IMR-90 (cell line): ENCODE data around the gene KCP. TPM values are rescaled to one million over a fixed set of nuclear protein-coding genes. Genes with fewer than 3 reads are reported as not detected.

Experiments
- ATAC-seq: fragments of 200-7000 bp; cut with Tn5 transposase; 2 replicates; pipeline ENCODE4 v1.9.1; 2020; ENCODE audit warnings: low read depth, mild to moderate bottlenecking, moderate library complexity
- BruUV-seq: library from RNA; stranded (reverse); fragments of 400-500 nt; replicated peaks from 2 replicates; lab custom pipeline; 2021; lab: Mats Ljungman, UMichigan
- CTCF ChIA-PET: fragments of 300-600 bp; formaldehyde crosslinking; extraction: SDS; loops from one replicate; lab custom pipeline; 2021; ENCODE audit warnings: antibody characterized with exemption; lab: Yijun Ruan, JAX
- POLR2A ChIA-PET: fragments of 300-600 bp; sonication (Branson Sonifier 250); formaldehyde crosslinking; loops from one replicate; lab custom pipeline; 2022; ENCODE audit warnings: antibody characterized with exemption; ENCODE audit not compliant: unreplicated experiment; lab: Charles Lee
- DNase-seq: peaks from one replicate; pipeline ENCODE4 v3.0.0; 2013
- H2AFZ ChIP-seq: replicated peaks from 2 replicates; pipeline ENCODE3; 2013; ENCODE audit warnings: low read length, mild to moderate bottlenecking; ENCODE audit not compliant: poor library complexity
- H2AK5ac ChIP-seq: 2 replicates; pipeline ENCODE4 v1.6.1; 2013; ENCODE audit warnings: low read depth, low read length, inconsistent platforms
- H2AK9ac ChIP-seq: replicated peaks from 2 replicates; pipeline ENCODE3; 2013; ENCODE audit warnings: mild to moderate bottlenecking, low read depth, low read length, moderate library complexity; ENCODE audit not compliant: poor library complexity
- H2BK120ac ChIP-seq: 2 replicates; pipeline ENCODE4 v1.6.1; 2013; ENCODE audit warnings: low read depth, low read length, inconsistent platforms
- H2BK15ac ChIP-seq: 3 replicates; pipeline ENCODE4 v1.6.1; 2013; ENCODE audit warnings: low read depth, low read length, inconsistent platforms
- H2BK20ac ChIP-seq: 2 replicates; pipeline ENCODE4 v1.6.1; 2013; ENCODE audit warnings: low read depth, mild to moderate bottlenecking, inconsistent platforms, low read length, moderate library complexity
- H2BK5ac ChIP-seq: 2 replicates; pipeline ENCODE4 v1.6.1; 2013; ENCODE audit warnings: mild to moderate bottlenecking, low read depth, low read length, inconsistent platforms; ENCODE audit not compliant: poor library complexity, severe bottlenecking
- H3K14ac ChIP-seq: replicated peaks from 2 replicates; pipeline ENCODE4 v1.6.1; 2013; ENCODE audit warnings: low read depth, low read length, inconsistent platforms
- H3K18ac ChIP-seq: 2 replicates; pipeline ENCODE4 v1.6.1; 2013; ENCODE audit warnings: low read depth, low read length, control low read depth
- H3K23ac ChIP-seq: 2 replicates; pipeline ENCODE4 v1.6.1; 2013; ENCODE audit warnings: low read depth, low read length, inconsistent platforms
- H3K27ac ChIP-seq: 2 replicates; pipeline ENCODE4 v1.5.1; 2013; ENCODE audit warnings: mild to moderate bottlenecking, control low read depth, low read length; ENCODE audit not compliant: insufficient read depth
- H3K27me3 ChIP-seq: 2 replicates; pipeline ENCODE4 v1.6.1; 2013; ENCODE audit warnings: low read length; ENCODE audit not compliant: control insufficient read depth, insufficient read depth
- H3K36me3 ChIP-seq: 2 replicates; pipeline ENCODE4 v1.6.1; 2013; ENCODE audit warnings: low read length, mixed read lengths; ENCODE audit not compliant: control insufficient read depth, insufficient read depth
- H3K4ac ChIP-seq: 2 replicates; pipeline ENCODE4 v1.6.1; 2013; ENCODE audit warnings: low read depth, low read length, inconsistent platforms
- H3K4me1 ChIP-seq: 2 replicates; pipeline ENCODE4 v1.6.1; 2013; ENCODE audit warnings: low read length, mixed read lengths; ENCODE audit not compliant: control insufficient read depth, insufficient read depth
- H3K4me2 ChIP-seq: 2 replicates; pipeline ENCODE4 v1.6.1; 2013; ENCODE audit warnings: low read depth, mild to moderate bottlenecking, control low read depth, low read length, moderate library complexity
- H3K4me3 ChIP-seq: 2 replicates; pipeline ENCODE4 v1.5.1; 2013; ENCODE audit warnings: low read depth, mild to moderate bottlenecking, control low read depth, low read length, moderate library complexity; ENCODE audit not compliant: insufficient read depth
- H3K56ac ChIP-seq: 2 replicates; pipeline ENCODE4 v1.6.1; 2013; ENCODE audit warnings: low read length, inconsistent platforms; ENCODE audit not compliant: insufficient read depth; ENCODE audit errors: extremely low read depth
- H3K79me1 ChIP-seq, 2 experiments: 2 replicates each; pipeline ENCODE4 v1.6.1; 2013; ENCODE audit warnings: low read length in 2 of 2, inconsistent platforms in 1 of 2, low read depth in 1 of 2
- H3K9ac ChIP-seq: 2 replicates; pipeline ENCODE4 v1.6.1; 2013; ENCODE audit warnings: low read depth, low read length, control low read depth
- H3K9me1 ChIP-seq: 2 replicates; pipeline ENCODE4 v1.6.1; 2013; ENCODE audit warnings: low read length, inconsistent platforms; ENCODE audit not compliant: insufficient read depth
- H3K9me3 ChIP-seq: 2 replicates; pipeline ENCODE4 v1.6.1; 2013; ENCODE audit warnings: low read length; ENCODE audit not compliant: control insufficient read depth, insufficient read depth
- H4K20me1 ChIP-seq: 2 replicates; pipeline ENCODE4 v1.6.1; 2013; ENCODE audit warnings: low read length, inconsistent platforms; ENCODE audit not compliant: insufficient read depth
- H4K5ac ChIP-seq: 2 replicates; pipeline ENCODE4 v1.6.1; 2013; ENCODE audit warnings: mild to moderate bottlenecking, low read depth, low read length, control low read depth
- H4K8ac ChIP-seq, 2 experiments: 2 replicates each; pipeline ENCODE4 v1.6.1; 2013; ENCODE audit warnings: low read depth in 2 of 2, low read length in 2 of 2, control low read depth in 1 of 2, inconsistent platforms in 1 of 2
- H4K91ac ChIP-seq: 2 replicates; pipeline ENCODE4 v1.6.1; 2013; ENCODE audit warnings: low read depth, low read length, inconsistent platforms; ENCODE audit not compliant: insufficient read depth
- CEBPB ChIP-seq: IDR thresholded peaks from 2 replicates; pipeline ENCODE4 v1.6.1; 2012; ENCODE audit warnings: low read depth, low read length, improper control_type of control experiment
- MAFK ChIP-seq: IDR thresholded peaks from 2 replicates; pipeline ENCODE4 v1.6.1; 2012; ENCODE audit warnings: low read depth, low read length, improper control_type of control experiment
- MAZ ChIP-seq: IDR thresholded peaks from 2 replicates; pipeline ENCODE4 v1.6.1; 2012; ENCODE audit warnings: low read depth, mild to moderate bottlenecking, low read length, improper control_type of control experiment, moderate library complexity, borderline replicate concordance
- MXI1 ChIP-seq: IDR thresholded peaks from 2 replicates; pipeline ENCODE4 v1.6.1; 2012; ENCODE audit warnings: low read depth, mild to moderate bottlenecking, low read length, moderate library complexity, borderline replicate concordance
- NFE2L2 ChIP-seq: fragments of 150-350 bp; IDR thresholded peaks from 2 replicates; pipeline ENCODE4 v1.6.1; 2016; ENCODE audit warnings: low read depth, mild to moderate bottlenecking, low read length
- RAD21 ChIP-seq: IDR thresholded peaks from 2 replicates; pipeline ENCODE4 v1.6.1; 2012; ENCODE audit warnings: low read length, improper control_type of control experiment
- WGBS, 2 experiments: methylation state at CpG; one replicate each; pipeline versions ENCODE4 v1.1.5 to v1.1.7; 2013; ENCODE audit warnings: missing lambda C conversion rate in 2 of 2; ENCODE audit not compliant: insufficient read length in 1 of 2; ENCODE audit errors: extremely low coverage in 2 of 2; 5-methylcytosine and 5-hydroxymethylcytosine counted together
- dilution Hi-C: fragments of 300-500 bp; cut with HindIII; formaldehyde crosslinking; loops from one replicate; pipeline ENCODE4 v1.14.3; 2018; ENCODE audit warnings: low sequenced_read_pairs; ENCODE audit not compliant: unreplicated experiment
- in situ Hi-C: fragments of 300-500 bp; cut with MboI; formaldehyde crosslinking; loops from 3 replicates; pipeline ENCODE4 v1.14.3; 2019; ENCODE audit warnings: low sequenced_read_pairs, inconsistent platforms, mixed read lengths
- intact Hi-C: fragments of 100-400 bp; cut with micrococcal nuclease; formaldehyde crosslinking; loops from 2 replicates; pipeline ENCODE4 v1.10.0; 2022
- polyA plus RNA-seq, 3 experiments: library from polyadenylated mRNA; depleted of rRNA; stranded (reverse); fragments of >200 nt; gene quantifications; 2 replicates each; pipeline ENCODE4 v1.2.3, GENCODE V29; 2012; ENCODE audit warnings: low replicate concordance in 1 of 3
- total RNA-seq: library from RNA; depleted of rRNA; stranded (reverse); fragments of >200 nt; gene quantifications from 2 replicates; pipeline ENCODE4 v1.2.3, GENCODE V29; 2012
- TF ChIP-seq, protein P1 (sequence below): fragments of 150-350 bp; IDR thresholded peaks from 2 replicates; pipeline ENCODE4 v1.6.1; 2016; ENCODE audit warnings: low read depth, mild to moderate bottlenecking, low read length, moderate library complexity, borderline replicate concordance
- TF ChIP-seq, protein P2 (sequence below): fragments of 150-350 bp; IDR thresholded peaks from 2 replicates; pipeline ENCODE4 v1.6.1; 2017; ENCODE audit warnings: mild to moderate bottlenecking, antibody characterized with exemption, low read length, low read depth
- TF ChIP-seq, protein P3 (sequence below): conservative IDR thresholded peaks from 2 replicates; pipeline ENCODE4 v1.5.1; 2012; ENCODE audit warnings: mild to moderate bottlenecking, low read depth, low read length, improper control_type of control experiment

KCP gene
- total and polyA plus RNA-seq, 2 of the 4 experiments (the other 2 are of a cell fraction): 0.03 TPM; not detected in 1

DNA sequence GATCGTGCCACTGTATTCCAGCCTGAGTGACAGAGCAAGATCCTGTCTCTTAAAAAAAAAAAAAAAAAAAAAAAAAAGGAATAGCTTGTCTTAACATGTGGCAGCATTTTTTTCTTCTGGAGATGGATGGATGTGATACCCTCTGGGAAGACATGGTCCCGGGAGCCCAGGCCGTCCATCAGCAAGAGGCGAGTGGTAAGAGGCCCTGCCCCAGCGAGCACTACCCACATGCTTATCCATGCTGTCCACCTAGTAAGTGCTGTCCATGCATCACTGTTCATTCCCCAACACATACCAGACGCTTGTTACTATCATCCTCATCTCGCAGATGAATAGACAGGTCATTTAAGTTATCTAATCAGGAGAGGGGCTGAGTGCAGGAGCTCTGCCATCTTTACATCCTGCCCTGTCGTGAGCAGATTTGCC lies 35.0 kb downstream of the KCP start:
- Histone ChIP-seq H3K4me1 (no peaks in the 10 kb centered on the region), H3K27ac (no peak overlapping the region), H3K9me1 (no peaks in the 10 kb centered on the region), H2AK5ac (no peak overlapping the region), H2BK20ac (no peak overlapping the region), H2BK15ac (no peak overlapping the region), H3K4ac (no peak overlapping the region), H3K79me1 (no peaks in the 10 kb centered on the region), H4K5ac (no peak overlapping the region), H3K56ac (no peak overlapping the region), H3K18ac (no peak overlapping the region), H2AFZ (no peak overlapping the region), H4K91ac (no peak overlapping the region), H3K36me3 (no peaks in the 10 kb centered on the region), H3K14ac (no peak overlapping the region), H4K20me1 (no peaks in the 10 kb centered on the region), H4K8ac (no peak overlapping the region), H3K4me3 (no peak overlapping the region), H2BK120ac (no peak overlapping the region), H2BK5ac (no peak overlapping the region), H3K27me3 (peaks cover 23% of the 10 kb centered on the region), H3K9ac (no peak overlapping the region), H3K23ac (no peak overlapping the region), H3K4me2 (no peak overlapping the region), H2AK9ac (no peak overlapping the region), H3K9me3 (no peaks in the 10 kb centered on the region)
- in situ Hi-C loops (loop anchor here (25.0 kb wide), 1 partner anchor 413 kb away; the partner anchor contains the start of gene HILPDA), intact Hi-C loops (no loop called here), dilution Hi-C loops (no loop called here)
- ChIA-PET POLR2A (no interaction called here), CTCF (interaction anchor here (0.6 kb wide), 2 partner anchors 43 to 93 kb away, joined by 3 read pairs; no protein-coding TSS in a partner anchor)
- 0% methylated on average over 1 of the region's 8 CpGs; no CpG with 5 or more reads in 1 of the 2 experiments for WGBS, 2 experiments
- DNase-seq (no peak), ATAC-seq (no peak)
- TF ChIP-seq, protein P1, sequence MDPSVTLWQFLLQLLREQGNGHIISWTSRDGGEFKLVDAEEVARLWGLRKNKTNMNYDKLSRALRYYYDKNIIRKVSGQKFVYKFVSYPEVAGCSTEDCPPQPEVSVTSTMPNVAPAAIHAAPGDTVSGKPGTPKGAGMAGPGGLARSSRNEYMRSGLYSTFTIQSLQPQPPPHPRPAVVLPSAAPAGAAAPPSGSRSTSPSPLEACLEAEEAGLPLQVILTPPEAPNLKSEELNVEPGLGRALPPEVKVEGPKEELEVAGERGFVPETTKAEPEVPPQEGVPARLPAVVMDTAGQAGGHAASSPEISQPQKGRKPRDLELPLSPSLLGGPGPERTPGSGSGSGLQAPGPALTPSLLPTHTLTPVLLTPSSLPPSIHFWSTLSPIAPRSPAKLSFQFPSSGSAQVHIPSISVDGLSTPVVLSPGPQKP: no peak
- TF ChIP-seq MAZ: no peak
- TF ChIP-seq MXI1: no peak
- TF ChIP-seq, protein P2, sequence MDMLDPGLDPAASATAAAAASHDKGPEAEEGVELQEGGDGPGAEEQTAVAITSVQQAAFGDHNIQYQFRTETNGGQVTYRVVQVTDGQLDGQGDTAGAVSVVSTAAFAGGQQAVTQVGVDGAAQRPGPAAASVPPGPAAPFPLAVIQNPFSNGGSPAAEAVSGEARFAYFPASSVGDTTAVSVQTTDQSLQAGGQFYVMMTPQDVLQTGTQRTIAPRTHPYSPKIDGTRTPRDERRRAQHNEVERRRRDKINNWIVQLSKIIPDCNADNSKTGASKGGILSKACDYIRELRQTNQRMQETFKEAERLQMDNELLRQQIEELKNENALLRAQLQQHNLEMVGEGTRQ: no peak
- TF ChIP-seq, protein P3, sequence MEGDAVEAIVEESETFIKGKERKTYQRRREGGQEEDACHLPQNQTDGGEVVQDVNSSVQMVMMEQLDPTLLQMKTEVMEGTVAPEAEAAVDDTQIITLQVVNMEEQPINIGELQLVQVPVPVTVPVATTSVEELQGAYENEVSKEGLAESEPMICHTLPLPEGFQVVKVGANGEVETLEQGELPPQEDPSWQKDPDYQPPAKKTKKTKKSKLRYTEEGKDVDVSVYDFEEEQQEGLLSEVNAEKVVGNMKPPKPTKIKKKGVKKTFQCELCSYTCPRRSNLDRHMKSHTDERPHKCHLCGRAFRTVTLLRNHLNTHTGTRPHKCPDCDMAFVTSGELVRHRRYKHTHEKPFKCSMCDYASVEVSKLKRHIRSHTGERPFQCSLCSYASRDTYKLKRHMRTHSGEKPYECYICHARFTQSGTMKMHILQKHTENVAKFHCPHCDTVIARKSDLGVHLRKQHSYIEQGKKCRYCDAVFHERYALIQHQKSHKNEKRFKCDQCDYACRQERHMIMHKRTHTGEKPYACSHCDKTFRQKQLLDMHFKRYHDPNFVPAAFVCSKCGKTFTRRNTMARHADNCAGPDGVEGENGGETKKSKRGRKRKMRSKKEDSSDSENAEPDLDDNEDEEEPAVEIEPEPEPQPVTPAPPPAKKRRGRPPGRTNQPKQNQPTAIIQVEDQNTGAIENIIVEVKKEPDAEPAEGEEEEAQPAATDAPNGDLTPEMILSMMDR: no peak
- no peak for TF ChIP-seq RAD21
- TF ChIP-seq CEBPB: no peak
- no peak for TF ChIP-seq NFE2L2
- TF ChIP-seq MAFK: no peak
- BruUV-seq: no TSS peak
